NCI-H748 (cell line): ENCODE results near the gene CLCN7.
"Not testable (repeated sequence)": the region's sequence is repeated elsewhere in the genome, so short reads cannot be mapped to it uniquely, and the experiment has no call there.

Source experiments
- DNase-seq: peaks from one replicate; lab custom pipeline; 2025; ENCODE audit not compliant: unreplicated experiment; lab: John Stamatoyannopoulos, UW

The CLCN7 gene

GRCh38 chr16:1447965-1448364 lies 26.9 kb downstream of the CLCN7 start:
- DNase-seq = no peak

DNA sequence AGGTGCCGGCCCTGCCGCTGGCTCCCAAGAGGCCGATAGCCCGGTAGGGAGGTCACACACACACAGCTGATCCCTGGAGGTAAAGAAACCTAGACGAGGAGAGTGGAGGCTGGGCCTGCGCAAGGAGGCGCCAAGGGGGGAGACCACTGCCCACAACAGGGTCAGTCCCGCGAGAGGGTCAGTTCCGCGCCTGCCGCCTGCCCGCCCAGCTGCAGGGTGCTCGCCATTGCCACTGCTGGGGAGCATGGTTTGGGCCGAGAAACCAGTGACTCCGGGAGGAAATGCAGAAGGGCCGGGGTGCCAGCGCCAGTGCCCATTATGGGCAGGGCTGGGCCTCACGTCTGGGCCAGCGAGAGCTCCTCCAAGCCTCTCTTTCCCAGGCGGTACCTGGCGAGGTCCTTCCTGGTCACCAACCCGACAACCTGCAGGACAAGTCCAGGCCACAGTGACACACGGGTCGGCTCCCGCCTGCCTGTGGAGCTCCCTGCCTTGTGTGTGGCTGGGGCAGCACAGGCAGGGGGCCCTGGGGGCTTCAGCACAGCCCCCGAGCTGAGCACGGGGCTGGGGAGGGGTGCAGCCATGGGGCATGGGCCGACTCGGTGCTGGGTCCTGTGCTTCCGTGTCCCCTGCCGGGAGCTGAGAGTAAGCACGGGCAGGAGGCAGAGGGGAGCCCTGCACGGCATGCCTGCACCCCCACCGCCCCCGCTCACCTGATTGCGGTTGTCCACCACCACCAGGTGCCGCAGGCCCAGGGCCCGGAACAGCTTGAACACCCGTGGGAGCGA lies 28.3 kb downstream of the CLCN7 start:
- no peak for DNase-seq

DNA sequence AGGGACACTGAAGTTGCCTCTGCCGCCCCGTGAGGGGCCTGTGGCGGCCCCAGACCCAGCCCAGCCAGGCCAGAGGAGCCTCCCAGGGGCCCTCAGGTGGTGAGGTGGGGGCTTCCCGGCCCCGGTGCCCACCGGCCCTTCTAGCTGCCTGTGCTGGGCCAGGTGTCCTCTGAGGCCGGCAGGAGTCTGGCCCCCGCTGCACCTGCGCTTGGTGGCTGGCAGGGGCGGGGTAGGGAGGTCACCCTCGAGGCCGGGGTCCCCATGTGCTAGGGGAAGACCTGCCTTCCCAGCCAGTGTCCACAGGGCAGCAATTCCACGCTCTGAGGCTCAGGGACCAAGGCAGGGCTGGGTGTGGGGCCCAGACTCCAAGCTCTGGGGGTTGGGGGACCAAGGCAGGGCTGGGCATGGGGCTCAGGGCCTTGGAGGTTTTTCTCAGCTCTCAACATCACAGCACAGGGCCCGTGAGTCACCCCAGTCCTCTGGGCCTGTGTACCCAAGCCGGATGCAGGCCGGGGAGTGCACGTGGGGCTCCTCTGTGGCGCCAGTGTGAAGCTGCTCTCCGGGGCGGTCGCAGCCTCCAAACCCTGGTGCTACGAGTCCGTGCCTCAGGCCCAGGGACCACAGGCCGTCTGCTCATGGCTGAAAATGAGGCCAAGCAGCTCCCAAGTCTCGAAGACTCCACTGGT lies 29.2 kb downstream of the CLCN7 start:
- DNase-seq = no peak

- no peak for DNase-seq
These were observed 29.9 kb downstream of the CLCN7 start for GRCh38 chr16:1444730-1445517.

DNA sequence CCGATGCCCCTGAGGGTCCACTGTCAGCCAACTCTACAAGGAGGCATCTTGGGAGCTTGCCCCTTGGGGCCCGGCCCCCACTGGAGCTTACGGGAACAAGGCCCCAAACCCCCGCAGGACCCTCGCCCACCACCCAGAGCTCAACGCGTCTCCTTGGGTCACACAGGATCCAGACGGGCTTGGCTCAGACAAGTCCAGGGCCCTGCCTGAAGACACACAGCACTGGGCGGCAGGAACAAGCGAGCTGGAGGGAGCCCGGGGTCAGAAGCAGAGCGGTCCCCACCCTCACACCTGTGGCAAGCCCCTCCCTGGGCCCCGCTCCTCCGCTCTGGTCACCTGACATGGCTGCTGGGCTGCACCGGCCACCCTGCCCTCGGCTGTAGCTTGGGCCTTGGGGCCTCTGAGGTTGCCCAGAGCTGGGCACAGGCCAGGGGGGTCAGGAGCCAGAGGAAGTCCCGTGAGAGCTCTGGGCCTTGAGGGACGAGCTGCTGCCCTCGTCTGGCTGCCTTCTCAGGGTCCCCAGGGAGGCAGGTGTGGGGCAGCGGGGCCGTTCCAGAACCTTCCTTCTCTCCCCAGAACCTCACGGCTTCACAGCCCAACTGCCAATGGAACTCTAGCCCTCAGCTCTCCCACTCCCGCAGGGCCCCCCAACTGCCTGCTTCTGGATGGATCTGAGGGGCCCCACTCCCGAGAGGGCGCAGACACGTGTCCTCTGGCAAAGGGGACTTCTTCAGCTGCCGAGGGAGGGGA lies 30.7 kb downstream of the CLCN7 start, which contains the start of gene CCDC154:
Gene CCDC154, minus strand, starts transcription at position 577 of the 750 bp plus-strand sequence. Its CDS starts 234 bp downstream, at position 343.
- DNase-seq = no peak

GRCh38 chr16:1443403-1443973 lies 31.3 kb downstream of the CLCN7 start:
- no peak for DNase-seq

- DNase-seq = no peak
These were observed 32.1 kb downstream of the CLCN7 start for GRCh38 chr16:1442697-1443096.

GRCh38 chr16:1441391-1441829 lies 33.4 kb downstream of the CLCN7 start:
- no peak for DNase-seq

- not testable (repeated sequence) for DNase-seq
These were observed 35.1 kb downstream of the CLCN7 start for GRCh38 chr16:1439699-1440074.

- DNase-seq = no peak
These were observed 35.6 kb downstream of the CLCN7 start for GRCh38 chr16:1439058-1439698.

GRCh38 chr16:1438229-1439057 lies 36.4 kb downstream of the CLCN7 start:
- no peak for DNase-seq

DNA sequence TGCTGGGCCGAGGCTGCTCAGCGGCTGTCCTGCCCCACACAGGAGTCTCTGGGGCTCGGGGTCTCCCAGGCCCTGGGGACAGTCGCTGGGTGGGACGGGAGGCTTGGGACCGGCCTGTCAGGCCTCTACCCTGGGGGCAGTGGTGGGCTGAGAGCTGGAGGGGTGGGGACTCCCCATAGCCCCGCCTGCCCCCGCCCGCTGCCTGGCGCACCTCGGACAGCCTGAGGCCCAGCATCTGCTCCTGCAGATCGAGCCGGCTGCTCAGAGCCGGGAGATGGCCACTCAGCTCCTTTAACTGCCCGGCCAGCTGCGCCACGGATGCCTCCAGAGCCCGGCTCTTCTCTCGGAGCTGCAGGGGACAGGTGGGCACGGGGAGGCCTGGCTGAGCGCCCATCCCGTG lies 37.2 kb downstream of the CLCN7 start:
- no peak for DNase-seq

GRCh38 chr16:1436731-1437355 lies 38.0 kb downstream of the CLCN7 start:
- no peak for DNase-seq

DNA sequence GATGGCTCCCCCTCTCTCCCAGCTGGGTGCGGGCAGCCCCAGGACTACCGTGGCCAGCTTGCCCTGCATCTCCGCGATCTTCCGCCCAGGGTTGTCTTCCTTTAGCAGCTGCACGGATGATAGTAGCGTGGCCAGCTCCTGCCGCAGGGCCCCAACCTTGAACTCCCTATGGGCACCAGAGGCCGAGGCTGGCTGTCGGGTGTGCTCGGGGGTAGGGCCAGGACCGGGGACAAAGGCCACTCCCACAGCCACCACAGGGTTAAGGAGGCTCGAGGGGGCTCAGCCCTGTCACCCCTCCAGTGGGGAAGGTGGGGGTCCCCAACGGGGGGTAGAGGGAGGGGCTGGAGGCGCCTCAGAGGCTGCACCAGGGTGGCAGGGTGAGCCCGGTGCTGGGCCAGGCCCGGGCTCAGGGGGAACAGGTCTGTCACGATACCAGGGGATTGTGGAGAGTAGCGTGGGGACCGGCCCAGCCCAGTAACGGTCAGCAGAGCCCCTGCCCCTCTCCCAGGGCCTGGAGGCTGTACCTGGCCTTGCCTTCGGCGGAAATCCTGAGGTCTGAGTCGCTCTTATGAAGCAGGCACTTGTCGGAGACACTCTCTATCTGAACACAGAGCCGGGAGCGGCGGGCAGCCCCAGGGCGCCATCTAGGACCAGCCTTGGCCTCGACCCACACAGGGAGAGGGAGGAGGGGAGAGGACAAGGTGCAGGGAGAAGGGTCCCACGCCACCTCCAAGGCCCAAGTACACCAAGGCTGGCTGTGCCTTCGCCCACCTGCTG lies 38.7 kb downstream of the CLCN7 start:
- DNase-seq = no peak

GRCh38 chr16:1434644-1435592 lies 39.9 kb downstream of the CLCN7 start:
- no peak for DNase-seq

DNA sequence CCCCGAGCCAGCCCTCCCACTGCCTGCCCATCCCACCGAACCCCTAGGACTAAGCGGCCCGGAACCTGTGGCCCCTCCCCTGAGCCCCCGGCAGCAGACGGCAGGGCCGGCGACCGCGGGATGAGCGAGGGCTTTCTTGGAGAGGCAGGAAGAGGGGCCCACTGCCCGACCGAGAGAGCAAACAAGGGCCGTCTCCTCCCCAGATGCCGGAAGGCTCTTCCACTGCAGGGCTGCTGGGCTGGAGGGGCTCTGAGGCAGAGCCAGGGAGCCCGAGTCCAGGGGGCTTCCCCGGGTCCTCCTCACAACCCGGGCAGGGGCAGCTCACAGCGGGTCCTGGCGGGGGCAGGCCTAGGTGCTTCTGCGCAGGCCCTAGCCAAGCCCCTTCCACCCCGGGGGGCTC lies 41.1 kb downstream of the CLCN7 start:
- DNase-seq = no peak

- no peak for DNase-seq
These were observed 41.6 kb downstream of the CLCN7 start for GRCh38 chr16:1433263-1433560.
